ENCODE results near the gene BCL2.

BCL2 gene

GRCh38 chr18:63326011-63326410, 6.4 kb upstream of the BCL2 start:
- ATAC-seq (ENCODE audit: insufficient read depth, low read depth): no peak
- Histone ChIP-seq H3K9ac (ENCODE audit: low read depth, low read length) (no peak overlapping the region), H3K4me2 (ENCODE audit: insufficient read depth, low read length) (no peak overlapping the region), H3K4me1 (ENCODE audit: insufficient read depth, low read length) (peaks cover 21% of the 10 kb centered on the region), H3K79me2 (ENCODE audit: insufficient read depth, low read length) (peaks cover 3% of the 10 kb centered on the region), H3K27me3 (ENCODE audit: insufficient read depth, low read length, poor library complexity) (no peaks in the 10 kb centered on the region), H3K9me3 (ENCODE audit: insufficient read depth, low read length, severe bottlenecking) (no peaks in the 10 kb centered on the region), H4K20me1 (ENCODE audit: insufficient read depth, low read length) (no peaks in the 10 kb centered on the region), H3K4me3 (ENCODE audit: low read depth in 1 of 2, low read length in 2 of 2) (no peak overlapping the region), H3K36me3 (ENCODE audit: insufficient read depth, low read length) (peaks cover 6% of the 10 kb centered on the region; the same call in 1 of the 2 replicates), H2AFZ (ENCODE audit: low read depth, low read length) (no peak overlapping the region), H3K27ac (ENCODE audit: low read length) (no peak overlapping the region)
- TF ChIP-seq EZH2 (IDR thresholded peaks at IDR 0.05; ENCODE audit: borderline replicate concordance, low read depth, low read length, severe bottlenecking): no peak
- TF ChIP-seq CTCF (IDR thresholded peaks at IDR 0.05; ENCODE audit: borderline replicate concordance, extremely low read depth, low read length, poor library complexity, severe bottlenecking): no peak
- DNase-seq: no peak

DNA sequence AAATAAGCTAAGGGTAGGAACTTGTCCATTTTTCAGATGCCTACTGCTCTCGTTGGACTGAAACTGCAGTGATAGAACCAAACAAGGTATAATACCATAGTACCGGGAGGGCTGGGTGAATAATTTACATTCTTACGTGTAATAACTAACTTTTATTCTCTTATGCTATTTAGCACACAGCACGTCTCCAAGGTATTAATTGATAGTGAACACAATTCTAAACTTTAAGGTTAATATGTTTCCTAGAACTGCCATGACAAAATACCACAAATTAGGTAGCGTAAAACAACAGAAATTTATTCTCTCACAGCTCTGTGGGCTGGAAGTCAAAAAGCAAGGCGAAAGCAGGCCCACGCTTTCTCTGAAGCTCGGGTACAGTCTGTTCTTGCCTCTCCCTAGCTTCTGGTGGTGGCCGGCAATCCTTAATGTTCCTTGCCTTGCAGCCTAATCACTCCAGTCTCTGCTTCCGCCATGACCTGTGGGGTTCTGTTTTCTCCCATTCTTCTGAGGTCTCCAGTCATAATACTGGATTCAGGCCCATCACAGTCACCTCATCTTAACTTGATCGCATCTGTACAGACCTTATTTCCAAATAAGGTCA, 5.6 kb upstream of the BCL2 start:
- Histone ChIP-seq H2AFZ (ENCODE audit: low read depth, low read length) (no peak overlapping the region), H3K79me2 (ENCODE audit: insufficient read depth, low read length) (peaks cover 11% of the 10 kb centered on the region), H3K4me3 (ENCODE audit: low read depth in 1 of 2, low read length in 2 of 2) (no peak overlapping the region), H3K27ac (ENCODE audit: low read length) (no peak overlapping the region), H3K4me1 (ENCODE audit: insufficient read depth, low read length) (peaks cover 25% of the 10 kb centered on the region), H3K27me3 (ENCODE audit: insufficient read depth, low read length, poor library complexity) (no peaks in the 10 kb centered on the region), H3K9ac (ENCODE audit: low read depth, low read length) (no peak overlapping the region), H3K9me3 (ENCODE audit: insufficient read depth, low read length, severe bottlenecking) (no peaks in the 10 kb centered on the region), H3K4me2 (ENCODE audit: insufficient read depth, low read length) (no peak overlapping the region), H4K20me1 (ENCODE audit: insufficient read depth, low read length) (no peaks in the 10 kb centered on the region), H3K36me3 (ENCODE audit: insufficient read depth, low read length) (peaks cover 1% of the 10 kb centered on the region)
- ATAC-seq (ENCODE audit: insufficient read depth, low read depth) (no peak), DNase-seq (no peak)
- no peak for TF ChIP-seq CTCF (IDR thresholded peaks at IDR 0.05; ENCODE audit: borderline replicate concordance, extremely low read depth, low read length, poor library complexity, severe bottlenecking)
- TF ChIP-seq EZH2 (IDR thresholded peaks at IDR 0.05; ENCODE audit: borderline replicate concordance, low read depth, low read length, severe bottlenecking): no peak

- peaks cover 6% of the 10 kb centered on the region for H4K20me1 ChIP-seq (ENCODE audit: insufficient read depth, low read length)
- H3K9me3 ChIP-seq (ENCODE audit: insufficient read depth, low read length, severe bottlenecking): no peaks in the 10 kb centered on the region
- H3K9ac ChIP-seq (ENCODE audit: low read depth, low read length): no peak overlapping the region
- TF ChIP-seq CTCF (IDR thresholded peaks at IDR 0.05; ENCODE audit: borderline replicate concordance, extremely low read depth, low read length, poor library complexity, severe bottlenecking) (peak; percentile 87), EZH2 (IDR thresholded peaks at IDR 0.05; ENCODE audit: borderline replicate concordance, low read depth, low read length, severe bottlenecking) (no peak)
- H3K4me3 ChIP-seq (ENCODE audit: low read depth in 1 of 2, low read length in 2 of 2): no peak overlapping the region
- peaks cover 28% of the 10 kb centered on the region for H3K79me2 ChIP-seq (ENCODE audit: insufficient read depth, low read length)
- H3K27ac ChIP-seq (ENCODE audit: low read length): peak overlapping the region; percentile 56
- DNase-seq (peak; percentile 73), ATAC-seq (ENCODE audit: insufficient read depth, low read depth) (peak; percentile 36)
- peaks cover 2% of the 10 kb centered on the region; the same call in 1 of the 2 replicates for H3K36me3 ChIP-seq (ENCODE audit: insufficient read depth, low read length)
- H3K4me2 ChIP-seq (ENCODE audit: insufficient read depth, low read length): 0 out of 2 replicates have a peak overlapping the region, but pooled peaks have one; percentile 9
- no peaks in the 10 kb centered on the region for H3K27me3 ChIP-seq (ENCODE audit: insufficient read depth, low read length, poor library complexity)
- peak overlapping the region; percentile 51 for H2AFZ ChIP-seq (ENCODE audit: low read depth, low read length)
- peaks cover 25% of the 10 kb centered on the region for H3K4me1 ChIP-seq (ENCODE audit: insufficient read depth, low read length)
Observed at GRCh38 chr18:63322908-63323634, 3.5 kb upstream of the BCL2 start.
